GM18520 (cell line): ENCODE measurements around the gene STX17.
"Not testable (repeated sequence)": the region's sequence is repeated elsewhere in the genome, so short reads cannot be mapped to it uniquely, and the experiment has no call there.

Experiments used
- ATAC-seq: cut with Tn5 transposase; IDR thresholded peaks from one replicate; pipeline ENCODE4 v1.9.1; 2021; ENCODE audit not compliant: unreplicated experiment

STX17 gene

GRCh38 chr9:99906403-99907207, at the start of gene STX17:
Gene STX17 (plus strand): TSS chr9:99906654. CDS start chr9:99915240, 8,586 bp downstream.
- ATAC-seq, result peak; percentile 62

DNA sequence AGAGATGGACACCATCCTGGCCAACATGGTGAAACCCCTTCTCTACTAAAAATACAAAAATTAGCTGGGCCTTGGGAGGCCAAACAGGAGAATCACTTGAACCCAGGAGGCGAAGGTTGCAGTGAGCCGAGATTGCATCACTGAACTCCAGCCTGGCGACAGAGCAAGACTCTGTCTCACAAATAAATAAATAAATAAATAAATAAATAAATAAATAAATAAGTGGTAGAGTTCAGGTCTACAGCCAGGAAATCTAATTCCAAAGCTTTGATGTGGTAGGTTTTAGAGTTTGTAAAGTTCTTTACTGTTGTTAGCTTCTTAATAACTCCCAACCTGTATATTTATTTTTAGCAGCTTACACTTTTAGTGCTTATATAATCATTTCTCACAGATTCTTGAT, 48.9 kb upstream of the STX17 start:
- ATAC-seq, result not testable (repeated sequence)

GRCh38 chr9:99858087-99858486, 48.4 kb upstream of the STX17 start:
- ATAC-seq, result no peak

DNA sequence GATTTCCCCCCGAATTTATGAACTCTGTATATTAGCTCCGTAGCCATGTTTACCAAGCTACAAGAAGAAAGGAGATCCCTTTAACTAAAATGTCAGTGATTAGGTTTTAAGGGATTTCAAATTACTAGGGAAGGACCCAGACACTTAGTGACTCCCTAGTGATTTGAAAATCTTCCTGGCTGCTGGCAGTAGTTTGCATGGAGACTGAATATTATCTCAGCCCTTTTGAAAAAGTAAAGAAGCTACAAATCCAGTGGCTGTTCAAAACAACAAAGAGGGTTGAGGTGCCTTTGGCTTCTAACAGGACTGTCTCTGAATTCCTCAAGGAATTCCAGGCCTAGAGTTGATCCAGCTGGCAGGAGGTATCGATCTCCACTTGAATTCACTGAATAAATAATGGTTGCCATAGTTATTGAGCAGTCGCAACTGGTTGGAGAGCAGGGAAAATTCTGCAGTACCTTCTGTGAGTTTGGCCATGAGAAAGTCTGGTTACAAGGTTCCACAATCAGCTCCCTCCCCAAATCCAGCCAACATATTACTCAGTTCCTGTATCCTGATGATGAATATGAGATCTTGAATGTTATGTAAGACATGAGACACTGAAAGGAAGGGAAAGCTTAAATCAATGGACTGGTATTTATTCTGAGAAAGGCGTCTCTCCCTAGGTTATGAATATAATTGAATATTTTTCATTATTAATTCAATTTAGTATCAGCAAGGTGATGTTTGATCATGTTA, 47.0 kb upstream of the STX17 start:
- ATAC-seq, result no peak

DNA sequence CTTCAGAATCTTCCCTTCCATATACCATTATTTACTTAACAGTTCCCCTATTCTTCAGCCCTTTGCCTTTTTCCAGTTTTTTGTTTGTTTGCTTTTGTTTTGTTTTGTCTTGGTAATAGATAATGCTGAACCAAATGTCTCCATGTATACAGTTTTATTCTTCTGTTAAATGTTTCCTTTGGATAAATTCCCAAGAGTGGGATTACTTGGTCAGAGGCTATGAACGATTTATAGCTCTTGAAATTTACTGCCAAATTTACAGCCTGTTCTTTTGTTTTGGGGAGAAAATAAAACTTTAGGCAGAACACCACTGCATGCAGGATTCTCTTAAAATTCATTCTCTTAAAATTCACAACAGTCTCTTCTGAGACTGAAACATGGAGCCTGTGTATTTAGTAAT, 46.2 kb upstream of the STX17 start:
- no peak for ATAC-seq

- ATAC-seq, result no peak
These were observed 42.5 kb upstream of the STX17 start for GRCh38 chr9:99863955-99864354.

GRCh38 chr9:99866398-99866797, 40.1 kb upstream of the STX17 start:
- no peak for ATAC-seq

DNA sequence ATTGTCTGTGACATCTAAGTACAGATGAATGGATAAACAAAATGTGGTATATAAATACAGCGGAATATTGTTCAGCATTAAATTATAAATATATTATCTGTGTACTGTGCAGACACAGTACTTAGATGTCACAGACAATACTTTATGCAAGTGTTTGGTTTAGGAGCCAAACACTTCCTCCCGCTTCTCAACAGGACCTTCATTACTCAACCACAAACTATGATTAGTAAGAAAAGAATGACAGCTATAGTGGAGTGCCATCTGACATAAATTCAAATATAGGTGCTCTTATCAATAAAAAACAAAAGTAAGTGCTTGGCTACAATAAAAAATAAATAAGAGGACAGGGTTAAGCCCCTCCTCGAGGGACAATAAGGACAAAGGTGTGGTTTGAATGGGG, 38.9 kb upstream of the STX17 start:
- no peak for ATAC-seq

DNA sequence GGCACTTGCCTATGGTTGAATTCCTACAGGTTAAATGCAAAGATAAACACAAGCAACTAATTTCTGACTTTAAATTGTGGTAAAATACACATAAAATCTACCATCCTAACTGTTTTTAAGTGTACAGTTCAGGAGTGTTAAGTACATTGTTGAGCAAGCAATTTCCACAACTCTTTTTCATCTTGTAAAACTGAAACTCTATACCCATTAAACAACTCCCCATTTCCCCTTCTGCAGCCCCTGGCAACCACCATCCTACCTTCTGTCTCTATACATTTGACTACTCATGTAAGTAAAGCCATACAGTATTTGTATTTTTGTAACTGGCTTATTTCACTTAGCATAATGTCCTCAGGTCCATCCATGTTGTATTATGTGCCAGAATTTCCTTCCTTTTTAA, 38.5 kb upstream of the STX17 start:
- no peak for ATAC-seq

DNA sequence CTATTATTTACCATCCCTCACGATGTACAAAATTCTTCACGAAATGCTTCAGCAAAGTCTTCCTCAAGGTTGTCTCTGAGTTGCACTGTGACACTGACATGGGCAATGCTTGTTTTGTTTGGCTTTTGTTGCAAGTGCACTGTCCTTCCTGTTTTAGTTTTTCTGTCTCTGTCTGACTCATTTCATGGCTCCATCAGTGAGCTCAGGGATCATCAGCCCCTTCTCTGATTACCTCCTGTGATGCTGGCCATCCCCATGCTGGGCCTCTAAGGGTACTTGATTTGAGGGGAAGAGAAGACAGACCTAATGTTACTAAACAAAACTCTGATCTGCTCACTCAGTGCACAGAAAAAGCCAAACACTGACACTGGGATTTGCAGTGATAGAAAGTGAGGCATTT, 37.6 kb upstream of the STX17 start:
- ATAC-seq, result peak; percentile 66

DNA sequence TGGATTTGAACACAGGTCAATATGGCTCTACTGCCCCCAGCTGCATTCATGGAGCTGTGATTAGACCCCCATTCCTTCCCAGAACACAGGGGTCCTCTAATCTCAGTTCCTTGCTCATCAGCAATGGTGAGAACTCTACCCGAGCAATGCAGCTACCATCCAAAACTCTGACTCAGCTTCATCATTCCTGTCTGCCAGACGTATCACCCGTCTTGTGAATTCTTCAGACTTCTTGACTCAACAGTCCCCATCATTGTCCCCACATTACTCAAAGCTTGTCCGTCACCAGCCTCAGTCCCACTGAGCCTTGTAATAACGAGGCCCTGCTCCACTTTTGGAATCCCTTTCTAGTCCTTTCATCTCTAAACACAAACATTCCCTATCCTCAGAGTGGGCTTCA, 36.3 kb upstream of the STX17 start:
- ATAC-seq, result no peak

DNA sequence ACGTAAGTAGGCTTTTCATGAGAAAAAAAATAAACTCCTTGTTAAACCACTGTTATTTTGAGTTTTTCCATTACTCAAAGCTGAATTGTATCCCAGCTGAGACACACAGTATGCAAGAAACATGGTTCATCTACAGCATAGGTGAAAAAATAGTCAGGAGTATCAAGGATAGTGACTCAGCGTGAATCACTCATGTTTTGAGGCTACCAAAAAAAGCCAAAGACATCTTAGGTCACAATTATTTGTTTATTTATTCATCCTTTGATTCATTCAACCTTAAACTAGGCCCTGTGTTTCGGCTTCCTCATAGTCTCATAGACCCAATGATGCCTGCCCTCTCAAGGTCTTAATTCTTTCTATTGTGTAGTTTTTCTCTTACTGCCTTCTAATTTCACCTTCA, 32.9 kb upstream of the STX17 start:
- no peak for ATAC-seq

GRCh38 chr9:99873943-99874584, 32.4 kb upstream of the STX17 start:
- ATAC-seq, result no peak

- ATAC-seq, result no peak
These were observed 30.3 kb upstream of the STX17 start for GRCh38 chr9:99876190-99876589.

DNA sequence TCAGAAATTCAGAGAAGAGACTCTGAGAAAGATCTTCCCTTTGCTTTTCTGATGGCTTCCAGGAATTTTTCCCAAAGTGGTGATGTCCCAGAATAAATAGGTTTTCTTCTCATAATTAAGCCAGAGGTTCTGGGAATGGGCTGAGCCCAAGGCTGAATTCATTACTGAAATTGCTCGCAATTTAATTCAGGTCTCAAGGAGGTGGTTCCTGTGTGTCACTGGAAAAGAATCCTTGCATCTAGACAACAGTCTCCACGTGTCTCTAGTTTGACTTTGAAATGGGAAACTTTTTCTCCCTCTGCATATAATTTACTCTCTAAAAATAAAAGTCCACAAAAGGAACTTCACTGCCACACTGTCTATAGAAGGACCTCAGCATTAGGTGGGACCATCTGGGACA, 27.8 kb upstream of the STX17 start:
- no peak for ATAC-seq

DNA sequence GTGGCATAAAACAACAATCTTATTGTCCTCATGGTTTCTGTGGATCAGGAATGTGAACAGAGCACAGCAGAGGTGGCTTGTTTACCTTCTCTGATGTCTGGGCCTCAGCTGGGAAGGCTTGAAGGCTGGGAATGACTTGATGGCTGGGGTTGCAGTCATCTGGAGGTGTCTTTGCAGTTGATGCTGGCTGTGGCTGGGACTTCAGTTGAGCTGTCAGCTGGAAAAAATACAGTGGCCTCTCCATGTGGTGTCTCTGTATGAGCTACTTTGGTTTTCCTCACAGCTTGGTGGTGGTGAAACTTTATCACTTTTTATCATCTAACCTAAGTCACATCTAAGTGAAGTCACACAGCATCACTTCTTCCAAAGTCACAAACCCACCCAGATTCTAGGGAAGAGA, 24.7 kb upstream of the STX17 start:
- no peak for ATAC-seq

DNA sequence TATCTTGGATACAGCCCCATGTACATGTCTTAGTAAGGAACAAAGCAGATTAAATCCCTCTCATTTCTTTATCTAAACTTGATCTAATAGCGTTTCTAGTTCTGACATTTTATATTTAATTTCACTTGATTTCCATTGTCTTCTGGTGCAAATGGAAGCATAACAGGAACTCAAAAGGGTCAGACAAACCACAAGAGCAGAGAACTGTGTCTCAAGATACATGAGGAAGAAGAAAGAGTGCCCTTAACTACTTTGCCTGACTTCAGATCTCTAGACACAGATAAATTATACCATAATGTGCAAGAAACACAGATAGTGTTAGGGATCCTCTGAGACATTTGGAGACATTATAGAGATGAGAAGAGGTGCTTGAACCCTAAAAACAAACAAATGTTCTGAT, 20.7 kb upstream of the STX17 start:
- ATAC-seq, result no peak

GRCh38 chr9:99889120-99889519, 17.3 kb upstream of the STX17 start:
- no peak for ATAC-seq

DNA sequence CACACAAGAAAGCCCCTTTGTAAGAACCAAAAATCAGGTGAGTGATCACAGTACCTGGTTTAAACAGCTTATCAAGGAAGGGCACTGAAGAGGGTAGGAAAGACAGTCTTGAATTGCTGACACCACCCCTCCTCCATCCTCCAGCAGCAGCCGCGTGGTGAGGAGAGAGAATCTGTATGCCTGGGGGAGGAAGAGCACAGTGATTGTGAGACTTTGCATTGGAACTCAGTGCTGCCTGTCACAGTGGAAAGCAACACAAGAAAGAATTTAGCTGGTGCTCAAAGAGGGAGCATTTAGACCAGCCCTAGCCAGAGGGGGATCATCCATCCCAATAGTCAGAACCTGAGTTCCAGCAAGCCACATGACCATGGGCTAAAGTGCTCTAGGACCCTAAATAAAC, 11.6 kb upstream of the STX17 start:
- ATAC-seq, result no peak

- ATAC-seq, result no peak
These were observed 10.9 kb upstream of the STX17 start for GRCh38 chr9:99895510-99895909.

DNA sequence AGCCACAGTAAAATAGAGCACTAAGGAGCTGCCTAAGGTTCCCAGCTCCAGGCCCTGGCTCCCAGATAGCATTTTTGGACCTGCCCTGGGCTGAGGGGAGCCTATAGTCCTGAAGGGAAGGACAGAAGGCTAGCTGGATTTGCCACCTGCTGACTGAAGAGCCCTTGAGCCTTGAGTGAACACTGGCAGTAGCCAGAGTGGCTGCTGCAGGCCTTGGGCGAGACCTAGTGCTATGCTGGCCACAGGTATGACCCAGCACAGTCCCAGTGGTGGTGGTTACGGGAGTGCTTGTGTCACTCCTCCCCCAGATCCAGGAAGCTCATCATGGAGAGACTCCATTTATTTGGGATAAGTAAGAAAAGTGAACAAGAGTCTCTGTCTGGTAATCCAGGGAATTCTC, 10.3 kb upstream of the STX17 start:
- no peak for ATAC-seq

DNA sequence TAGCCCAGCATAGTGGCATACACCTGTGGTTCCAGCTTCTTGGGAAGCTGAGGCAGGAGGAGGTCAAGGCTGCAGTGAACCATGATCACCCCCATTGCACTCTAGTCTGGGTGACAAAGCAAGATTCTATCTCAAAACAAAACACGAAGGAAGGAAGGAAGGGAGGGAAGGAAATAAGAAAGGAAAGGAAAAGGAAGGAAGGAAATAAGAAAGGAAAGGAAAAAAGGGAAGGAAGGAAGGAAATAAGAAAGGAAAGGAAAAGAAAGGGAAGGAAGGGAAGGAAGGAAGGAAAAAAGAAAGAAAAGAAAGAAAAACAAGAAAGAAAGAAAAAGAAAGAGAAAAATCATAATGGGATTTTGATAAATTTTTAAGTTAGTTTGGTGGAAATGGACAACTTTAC, 3.1 kb upstream of the STX17 start:
- no peak for ATAC-seq
